Measurements from ENCODE around the gene COX6B1. TPM values are rescaled to one million over a fixed set of nuclear protein-coding genes. Genes with fewer than 3 reads are reported as not detected.
A peak's percentile ranks its signal among the peaks of the same experiment; 100 is the strongest.
"Not testable (repeated sequence)": the region's sequence is repeated elsewhere in the genome, so short reads cannot be mapped to it uniquely, and the experiment has no call there.

The COX6B1 gene, protein sequence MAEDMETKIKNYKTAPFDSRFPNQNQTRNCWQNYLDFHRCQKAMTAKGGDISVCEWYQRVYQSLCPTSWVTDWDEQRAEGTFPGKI
- 104 and 327 TPM in 2 replicates for total RNA-seq (ENCODE audit: low replicate concordance)

DNA sequence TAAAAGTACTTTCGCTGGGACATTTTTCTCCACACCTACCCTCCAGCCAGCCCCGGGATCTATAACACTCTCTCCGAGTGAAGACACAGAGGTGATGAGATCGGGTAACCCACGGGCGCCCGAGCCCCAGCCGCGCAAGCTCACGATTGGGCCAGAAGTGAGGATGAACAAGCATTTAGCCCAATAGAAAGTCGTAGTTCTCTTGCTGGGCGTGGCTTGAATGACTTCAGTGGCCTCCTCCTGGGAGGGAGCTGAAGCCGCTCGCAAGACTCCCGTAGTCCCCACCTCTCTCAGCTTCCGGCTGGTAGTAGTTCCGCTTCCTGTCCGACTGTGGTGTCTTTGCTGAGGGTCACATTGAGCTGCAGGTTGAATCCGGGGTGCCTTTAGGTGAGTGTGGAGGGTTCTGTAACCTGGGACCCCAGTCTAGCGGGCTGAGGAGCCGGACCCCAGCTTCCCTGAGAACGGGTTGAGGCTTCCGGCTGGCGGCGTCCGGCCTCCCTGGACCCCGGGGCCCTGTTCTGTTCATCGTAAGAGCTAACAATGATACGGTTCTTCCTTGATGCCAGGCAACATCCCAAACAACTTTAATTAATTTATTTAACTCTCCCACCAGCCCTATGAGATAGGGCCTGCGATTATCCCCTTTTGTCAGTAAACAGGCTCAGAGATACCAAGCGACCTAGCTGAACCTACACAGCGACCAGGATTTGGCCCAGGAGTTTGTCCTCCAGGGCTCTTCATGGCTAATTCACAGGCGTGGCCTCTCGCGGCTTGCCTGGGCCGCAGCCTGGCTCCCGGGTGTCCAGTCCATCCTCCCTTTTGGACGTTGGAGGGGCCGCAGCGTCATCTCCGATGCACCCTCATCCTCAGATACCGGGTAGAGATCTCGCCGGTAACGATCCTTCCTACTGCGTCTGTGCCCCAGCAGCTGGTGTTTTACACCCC lies at the start of gene COX6B1:
COX6B1 (plus strand) TSS at position 307 of the 945 bp plus-strand sequence. CDS start 2,921 bp downstream, outside the sequence.
- TF ChIP-seq, protein P1, sequence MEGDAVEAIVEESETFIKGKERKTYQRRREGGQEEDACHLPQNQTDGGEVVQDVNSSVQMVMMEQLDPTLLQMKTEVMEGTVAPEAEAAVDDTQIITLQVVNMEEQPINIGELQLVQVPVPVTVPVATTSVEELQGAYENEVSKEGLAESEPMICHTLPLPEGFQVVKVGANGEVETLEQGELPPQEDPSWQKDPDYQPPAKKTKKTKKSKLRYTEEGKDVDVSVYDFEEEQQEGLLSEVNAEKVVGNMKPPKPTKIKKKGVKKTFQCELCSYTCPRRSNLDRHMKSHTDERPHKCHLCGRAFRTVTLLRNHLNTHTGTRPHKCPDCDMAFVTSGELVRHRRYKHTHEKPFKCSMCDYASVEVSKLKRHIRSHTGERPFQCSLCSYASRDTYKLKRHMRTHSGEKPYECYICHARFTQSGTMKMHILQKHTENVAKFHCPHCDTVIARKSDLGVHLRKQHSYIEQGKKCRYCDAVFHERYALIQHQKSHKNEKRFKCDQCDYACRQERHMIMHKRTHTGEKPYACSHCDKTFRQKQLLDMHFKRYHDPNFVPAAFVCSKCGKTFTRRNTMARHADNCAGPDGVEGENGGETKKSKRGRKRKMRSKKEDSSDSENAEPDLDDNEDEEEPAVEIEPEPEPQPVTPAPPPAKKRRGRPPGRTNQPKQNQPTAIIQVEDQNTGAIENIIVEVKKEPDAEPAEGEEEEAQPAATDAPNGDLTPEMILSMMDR (IDR thresholded peaks at IDR 0.05; ENCODE audit: insufficient read depth, low read length) = no peak
- peak within 1 kb of the TSS; percentile 95 for H3K4me3 ChIP-seq (ENCODE audit: low read depth, low read length)
- peak; percentile 96 for DNase-seq (ENCODE audit: low read depth)

DNA sequence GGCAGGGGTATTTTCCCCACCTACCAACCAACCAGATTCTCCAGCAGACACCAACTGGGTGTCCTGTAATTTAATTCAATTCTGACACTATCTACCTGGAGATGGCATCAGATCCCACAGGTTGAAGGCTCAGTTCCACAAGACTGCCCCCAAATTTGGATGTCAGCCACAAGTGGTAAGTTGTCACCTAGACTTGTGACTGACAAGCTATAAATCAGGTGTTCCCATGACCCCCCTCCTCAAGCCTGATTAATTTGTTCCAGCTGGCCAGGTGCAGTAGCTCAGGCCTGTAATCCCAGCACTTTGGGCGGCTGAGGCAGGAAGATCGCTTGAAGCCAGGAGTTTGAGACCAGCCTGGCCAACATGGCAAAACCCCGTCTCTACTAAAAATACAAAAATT lies 46.2 kb upstream of the COX6B1 start:
- H3K4me3 ChIP-seq (ENCODE audit: low read depth, low read length) = no peak overlapping the region
- no peak for DNase-seq (ENCODE audit: low read depth)
- TF ChIP-seq, protein P1 (IDR thresholded peaks at IDR 0.05; ENCODE audit: insufficient read depth, low read length) = no peak

DNA sequence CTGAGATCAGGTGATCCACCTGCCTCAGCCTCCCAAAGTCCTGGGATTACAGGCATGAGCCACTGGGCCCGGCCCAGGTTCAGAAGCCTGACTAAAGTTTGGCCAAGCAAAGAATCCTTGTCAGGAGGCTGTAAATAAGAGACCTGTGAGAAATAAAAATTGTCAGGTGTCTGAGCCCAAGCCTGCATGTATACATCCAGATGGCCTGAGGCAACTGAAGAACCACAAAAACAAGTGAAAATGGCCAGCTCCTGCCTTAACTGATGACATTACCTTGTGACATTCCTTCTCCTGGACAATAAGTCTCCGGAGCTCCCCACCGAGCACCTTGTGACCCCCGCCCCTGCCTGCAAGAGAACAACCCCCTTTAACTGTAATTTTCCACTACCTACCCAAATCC lies 43.7 kb upstream of the COX6B1 start:
- H3K4me3 ChIP-seq (ENCODE audit: low read depth, low read length); DNase-seq (ENCODE audit: low read depth): not testable (repeated sequence)

DNA sequence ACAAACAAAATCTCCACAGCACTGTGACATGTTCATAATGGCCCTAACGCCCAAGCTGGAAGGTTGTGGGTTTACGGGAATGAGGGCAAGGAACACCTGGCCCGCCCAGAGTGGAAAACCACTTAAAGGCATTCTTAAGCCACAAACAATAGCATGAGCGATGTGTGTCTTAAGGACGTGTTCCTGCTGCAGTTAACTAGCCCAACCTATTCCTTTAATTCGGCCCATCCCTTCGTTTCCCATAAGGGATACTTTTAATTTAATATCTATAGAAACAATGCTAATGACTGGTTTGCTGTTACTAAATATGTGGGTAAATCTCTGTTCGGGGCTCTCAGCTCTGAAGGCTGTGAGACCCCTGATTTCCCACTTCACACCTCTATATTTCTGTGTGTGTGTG lies 41.0 kb upstream of the COX6B1 start:
- DNase-seq (ENCODE audit: low read depth); H3K4me3 ChIP-seq (ENCODE audit: low read depth, low read length): not testable (repeated sequence)

DNA sequence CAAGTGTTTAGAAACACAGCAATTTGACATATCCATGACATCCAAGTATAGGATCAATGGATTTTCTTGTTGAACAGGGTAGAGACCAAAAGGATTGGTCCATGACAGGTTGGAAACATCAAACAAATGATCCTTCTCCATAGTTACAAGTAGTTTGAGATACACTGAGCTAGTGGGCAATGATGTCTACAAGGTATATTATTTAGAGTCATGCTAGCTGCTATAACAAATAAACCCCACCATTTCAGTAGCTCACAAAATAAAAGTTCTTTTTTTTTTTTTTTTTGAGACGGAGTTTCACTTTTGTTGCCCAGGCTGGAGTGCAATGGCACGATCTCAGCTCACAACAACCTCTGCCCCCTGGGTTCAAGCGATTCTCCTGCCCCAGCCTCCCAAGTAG lies 40.5 kb upstream of the COX6B1 start:
- no peak overlapping the region for H3K4me3 ChIP-seq (ENCODE audit: low read depth, low read length)
- DNase-seq (ENCODE audit: low read depth) = no peak
- TF ChIP-seq, protein P1 (IDR thresholded peaks at IDR 0.05; ENCODE audit: insufficient read depth, low read length) = no peak

DNA sequence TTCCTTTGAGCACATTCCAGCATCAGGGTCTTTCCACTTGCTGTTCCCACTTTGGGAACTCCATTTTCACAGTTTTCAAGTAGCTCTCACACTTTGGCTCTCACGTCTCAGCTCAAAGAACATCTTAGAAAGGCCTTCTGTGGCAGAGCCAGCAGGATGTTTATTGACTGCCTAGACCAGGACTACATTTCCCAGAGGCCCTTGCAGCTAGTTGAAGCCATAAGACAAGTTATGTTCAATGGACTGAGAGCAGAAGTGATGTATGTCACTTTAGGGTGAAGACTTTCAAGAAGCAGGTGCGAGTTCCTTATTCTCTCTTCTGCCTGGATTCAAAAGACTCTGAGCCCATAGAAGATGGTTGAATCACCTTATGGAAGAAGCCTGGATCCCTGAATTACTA lies 39.9 kb upstream of the COX6B1 start:
- DNase-seq (ENCODE audit: low read depth) = no peak
- TF ChIP-seq, protein P1 (IDR thresholded peaks at IDR 0.05; ENCODE audit: insufficient read depth, low read length) = no peak
- no peak overlapping the region for H3K4me3 ChIP-seq (ENCODE audit: low read depth, low read length)

DNA sequence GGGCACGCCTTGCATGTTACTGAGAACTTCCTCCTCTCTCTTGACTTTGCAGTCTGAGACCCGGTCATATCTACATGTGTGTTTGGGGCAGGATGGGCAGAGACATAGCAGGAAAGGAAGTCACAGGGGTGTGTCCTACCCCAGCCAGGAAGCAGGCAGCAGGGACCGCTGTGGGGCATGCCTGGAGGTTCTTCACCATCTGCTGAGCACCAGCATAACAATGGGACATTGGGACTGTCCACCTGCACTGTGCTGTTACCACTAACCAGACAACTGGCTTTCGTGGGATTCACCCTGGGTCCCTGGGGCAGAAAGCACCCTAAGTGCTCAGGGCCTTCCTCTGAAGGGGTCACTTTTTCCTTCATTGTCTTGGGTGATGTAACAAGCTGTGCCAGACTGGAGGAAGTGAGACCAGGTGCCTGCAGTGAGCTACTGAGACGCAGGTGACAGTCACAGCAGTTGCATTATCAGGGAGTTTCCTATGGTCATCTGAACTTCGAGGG lies 38.2 kb upstream of the COX6B1 start:
- no peak overlapping the region for H3K4me3 ChIP-seq (ENCODE audit: low read depth, low read length)
- no peak for DNase-seq (ENCODE audit: low read depth)
- TF ChIP-seq, protein P1 (IDR thresholded peaks at IDR 0.05; ENCODE audit: insufficient read depth, low read length) = no peak
